Mucosa of descending colon (tissue), 3 donors: Measurements from ENCODE around the gene CACNA2D1. TPM values are rescaled to one million over a fixed set of nuclear protein-coding genes. Genes with fewer than 3 reads are reported as not detected.

Experiments
- ATAC-seq: fragments of 200-7000 bp; cut with Tn5 transposase; one replicate; pipeline ENCODE4 v1.9.1; 2020; ENCODE audit warnings: mild to moderate bottlenecking, moderate library complexity
- DNase-seq, 3 donors: peaks; one replicate each; pipeline ENCODE4 v3.0.0-alpha.2; 2020
- H3K36me3 ChIP-seq: fragments of 200-600 bp; one replicate; pipeline ENCODE4 v1.8.0; 2021; ENCODE audit warnings: low read depth, mild to moderate bottlenecking
- H3K4me1 ChIP-seq: fragments of 200-600 bp; one replicate; pipeline ENCODE4 v1.8.0; 2021; ENCODE audit warnings: low read depth, mild to moderate bottlenecking
- H3K4me3 ChIP-seq: fragments of 200-600 bp; one replicate; pipeline ENCODE4 v1.8.0; 2021; ENCODE audit warnings: mild to moderate bottlenecking
- H3K9me3 ChIP-seq: fragments of 200-600 bp; one replicate; pipeline ENCODE4 v1.8.0; 2021; ENCODE audit warnings: mild to moderate bottlenecking
- CTCF ChIP-seq: fragments of 200-600 bp; IDR thresholded peaks from one replicate; pipeline ENCODE4 v1.8.0; 2022; ENCODE audit warnings: antibody characterized with exemption, mild to moderate bottlenecking
- intact Hi-C, 2 donors: fragments of 100-400 bp; cut with DNase I in 1 of 2; cut with micrococcal nuclease in 1 of 2; formaldehyde crosslinking; loops; one replicate each; pipeline versions ENCODE4 v1.11.0 to v1.11.1; 2022; cut with DNase I, micrococcal nuclease
- total RNA-seq, 3 donors: library from RNA; stranded (reverse); fragmentation: NEBNext Ultra II Directional in 2 of 3; extraction: Animal tissue kit (Norgen Biotek cat#: 25700) in 2 of 3; gene quantifications; one replicate each; pipeline versions ENCODE4 v1.2.1 to v1.2.4, GENCODE V29; 2021 to 2023
- donor health status: DM: no; HTN: no; CAD: no; lungs with moderate emphysema.
- donor health status: DM: no; HTN: no; CAD: no.
- donor health status: DM: no; HTN: yes; CAD: no.

Gene CACNA2D1
- total RNA-seq, 3 donors from 2014 or later, result 3.9 to 44.1 (median 6.9) TPM

DNA sequence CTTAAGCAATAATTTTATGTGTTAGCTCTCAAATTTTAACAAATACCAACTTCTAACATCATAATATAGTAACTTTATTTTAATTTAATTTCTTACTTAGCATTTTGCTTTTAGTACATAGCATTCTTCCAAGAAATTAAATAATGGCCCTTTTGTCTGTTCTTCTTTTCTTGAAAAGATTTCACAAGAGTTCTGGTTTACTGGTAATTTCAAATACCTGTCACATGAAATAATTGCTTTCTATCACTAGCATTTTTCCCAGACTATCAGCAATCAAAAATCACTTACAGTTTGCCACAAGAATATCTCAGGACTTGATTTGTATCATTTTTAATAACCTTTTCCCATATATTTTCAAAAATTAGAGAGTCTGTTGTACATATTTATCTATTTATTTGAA is 193.0 kb downstream of the CACNA2D1 start:
- TF ChIP-seq CTCF, result no peak
- no peak overlapping the region for H3K4me3 ChIP-seq
- intact Hi-C loops, result no loop called here
- no peaks in the 10 kb centered on the region for H3K9me3 ChIP-seq
- no peaks in the 10 kb centered on the region for H3K36me3 ChIP-seq
- H3K4me1 ChIP-seq, result no peaks in the 10 kb centered on the region
- DNase-seq, result no peak
- no peak for ATAC-seq

DNA sequence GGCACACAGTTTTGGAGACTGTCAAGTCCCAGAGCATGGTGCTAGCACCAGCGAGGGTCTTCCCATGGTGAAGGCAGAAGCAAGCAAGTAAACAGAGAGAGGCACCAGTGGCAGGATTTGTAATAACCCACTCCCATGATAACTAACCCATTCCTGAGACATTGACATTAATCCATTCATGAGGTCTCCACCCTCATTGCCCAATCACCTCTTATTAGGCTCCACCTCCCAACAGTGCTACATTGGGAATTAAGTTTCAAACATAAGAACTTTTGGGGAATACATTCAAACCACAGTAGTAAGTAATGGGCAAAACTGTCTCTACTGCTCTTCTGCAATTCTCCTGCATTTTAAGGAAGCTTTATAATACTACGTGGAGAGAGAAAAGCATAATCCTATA is 193.6 kb downstream of the CACNA2D1 start:
- DNase-seq, result no peak
- no peak for TF ChIP-seq CTCF
- intact Hi-C loops, result no loop called here
- Histone ChIP-seq H3K9me3 (no peaks in the 10 kb centered on the region), H3K4me3 (no peak overlapping the region), H3K36me3 (no peaks in the 10 kb centered on the region), H3K4me1 (no peaks in the 10 kb centered on the region)
- no peak for ATAC-seq

- H3K36me3 ChIP-seq, result no peaks in the 10 kb centered on the region
- DNase-seq, result no peak
- no peak overlapping the region for H3K4me3 ChIP-seq
- H3K4me1 ChIP-seq, result no peaks in the 10 kb centered on the region
- H3K9me3 ChIP-seq, result no peaks in the 10 kb centered on the region
- intact Hi-C loops, result no loop called here
- no peak for TF ChIP-seq CTCF
- ATAC-seq, result peak; percentile 31
Observed at GRCh38 chr7:82247814-82248433, 195.7 kb downstream of the CACNA2D1 start.

DNA sequence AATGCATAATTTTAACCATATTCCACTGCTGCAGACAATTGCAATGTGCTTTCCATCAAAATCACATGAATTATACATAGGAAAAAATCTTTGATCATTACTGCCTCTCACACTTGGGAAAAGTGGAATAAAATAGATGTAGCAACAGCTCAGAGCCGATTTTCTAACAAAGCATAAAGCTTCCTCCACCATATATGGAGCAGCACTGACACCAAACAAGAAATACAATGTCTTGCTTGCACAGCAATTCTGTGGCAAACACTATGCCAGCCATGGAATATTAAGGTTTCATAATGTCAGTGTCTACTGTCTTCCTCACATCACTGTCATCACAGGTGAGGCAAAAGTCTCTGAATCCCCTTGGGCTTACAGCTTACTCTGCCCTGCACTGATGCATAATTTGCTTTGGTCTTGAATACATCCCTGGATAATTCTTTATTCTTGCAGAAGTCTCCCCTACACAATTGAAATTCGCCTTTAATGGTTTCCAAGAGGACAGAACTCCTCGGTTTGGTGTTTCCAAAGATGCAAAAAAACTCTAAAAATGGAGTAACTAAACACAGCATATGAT is 198.5 kb downstream of the CACNA2D1 start:
- no peak for DNase-seq
- no peak overlapping the region for H3K4me3 ChIP-seq
- H3K9me3 ChIP-seq, result no peaks in the 10 kb centered on the region
- no peak for ATAC-seq
- intact Hi-C loops, result no loop called here
- no peaks in the 10 kb centered on the region for H3K36me3 ChIP-seq
- H3K4me1 ChIP-seq, result no peaks in the 10 kb centered on the region
- no peak for TF ChIP-seq CTCF

GRCh38 chr7:82241356-82241755 is 202.2 kb downstream of the CACNA2D1 start:
- H3K4me3 ChIP-seq, result no peak overlapping the region
- no peak for DNase-seq
- H3K36me3 ChIP-seq, result no peaks in the 10 kb centered on the region
- TF ChIP-seq CTCF, result no peak
- no peak for ATAC-seq
- H3K4me1 ChIP-seq, result no peaks in the 10 kb centered on the region
- H3K9me3 ChIP-seq, result no peaks in the 10 kb centered on the region
- intact Hi-C loops, result no loop called here
